Right kidney (tissue), 1 donor: ENCODE results near the gene TBK1.

Experiments
- DNase-seq: peaks from one replicate; pipeline ENCODE4 v3.0.0-alpha.2; 2016

TBK1 gene

DNA sequence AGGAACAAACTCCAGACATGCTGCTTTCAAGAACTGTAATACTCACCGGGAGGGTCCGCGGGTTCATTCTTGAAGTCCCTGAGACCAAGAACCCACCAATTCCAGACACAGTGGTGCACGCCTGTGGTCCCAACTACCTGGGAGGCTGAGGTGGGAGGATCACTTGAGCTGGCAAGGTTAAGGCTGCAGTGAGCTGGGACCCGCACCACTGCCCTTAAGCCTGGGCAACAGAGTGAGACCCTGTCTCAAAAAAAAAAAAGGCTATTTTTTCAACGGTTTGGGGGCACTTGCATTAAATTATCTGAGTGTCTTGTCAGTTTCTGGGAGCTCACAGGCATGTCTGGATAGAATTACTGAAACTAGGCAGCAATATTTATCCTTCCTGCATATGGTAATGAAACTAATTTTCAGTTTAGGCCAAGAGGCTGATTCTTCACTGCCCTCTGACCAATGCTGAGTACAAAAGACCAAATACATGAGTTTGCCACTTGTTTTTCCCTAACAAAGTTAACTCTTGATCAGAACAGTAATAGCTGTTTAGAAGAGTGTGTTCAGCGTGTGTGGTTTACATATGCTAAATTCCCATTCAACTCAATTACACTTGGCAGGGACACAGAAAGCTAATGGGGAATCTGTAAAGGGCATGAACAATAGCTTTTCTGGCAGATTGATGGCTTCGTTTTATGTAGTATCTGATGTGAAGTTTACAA is 92.6 kb downstream of the TBK1 start:
- DNase-seq = no peak

DNA sequence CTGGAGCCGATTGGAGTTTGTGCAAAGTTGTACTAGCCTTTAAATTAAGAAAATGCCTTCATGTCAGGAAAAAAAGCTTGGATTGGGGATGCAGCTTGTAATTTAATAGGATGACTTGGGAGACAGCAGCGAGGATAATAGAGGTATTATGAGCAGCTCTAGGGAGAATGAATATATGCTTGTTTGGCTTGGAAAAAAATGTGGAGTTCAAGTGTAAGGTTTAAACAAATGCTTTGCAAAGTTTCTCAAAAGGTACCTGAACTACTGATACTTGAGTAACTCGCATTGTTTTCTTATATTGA is 93.1 kb downstream of the TBK1 start:
- DNase-seq = no peak

DNA sequence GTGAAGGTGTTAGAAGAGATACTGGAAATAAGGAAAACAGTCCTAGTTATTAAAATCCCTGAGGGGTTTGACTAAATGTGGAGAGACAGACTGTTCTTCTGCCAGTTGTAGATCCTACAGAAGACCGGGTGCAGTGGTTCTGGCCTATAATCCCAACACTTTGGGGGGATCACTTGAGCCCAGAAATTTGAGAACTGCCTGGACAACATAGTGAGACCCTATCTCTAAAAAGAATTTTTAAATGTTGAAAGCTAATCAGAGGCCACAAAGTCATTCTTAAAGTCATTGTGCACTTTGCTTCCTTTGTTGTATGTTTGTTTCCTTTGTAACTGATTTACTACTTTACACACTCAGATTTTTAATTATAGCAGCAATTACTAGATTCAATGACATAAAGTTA is 97.2 kb downstream of the TBK1 start:
- DNase-seq = no peak

- DNase-seq = no peak
These were observed 98.8 kb downstream of the TBK1 start for GRCh38 chr12:64550755-64551154.

DNA sequence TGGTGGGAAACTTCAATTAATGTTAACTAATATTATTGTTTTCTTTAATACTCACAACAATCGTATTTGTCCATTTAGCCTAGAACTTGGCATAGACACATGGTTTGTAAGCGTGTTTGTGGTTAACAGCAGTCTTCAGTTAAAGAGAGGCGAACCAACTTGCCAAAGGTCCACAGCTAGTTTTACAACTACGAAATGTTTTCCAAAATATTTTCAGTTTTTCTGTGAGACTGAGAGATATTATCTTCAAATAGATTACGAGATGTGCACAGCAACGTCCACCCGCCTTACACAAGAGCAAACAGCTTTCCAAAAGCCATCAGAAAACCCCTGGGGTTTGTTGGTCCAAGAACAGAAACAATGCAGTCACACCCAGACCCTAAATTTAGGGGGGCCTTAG is 99.8 kb downstream of the TBK1 start:
- DNase-seq = no peak
